ENCODE data around the gene ACACA.
A peak's percentile ranks its signal among the peaks of the same experiment; 100 is the strongest.

The ACACA gene

DNA sequence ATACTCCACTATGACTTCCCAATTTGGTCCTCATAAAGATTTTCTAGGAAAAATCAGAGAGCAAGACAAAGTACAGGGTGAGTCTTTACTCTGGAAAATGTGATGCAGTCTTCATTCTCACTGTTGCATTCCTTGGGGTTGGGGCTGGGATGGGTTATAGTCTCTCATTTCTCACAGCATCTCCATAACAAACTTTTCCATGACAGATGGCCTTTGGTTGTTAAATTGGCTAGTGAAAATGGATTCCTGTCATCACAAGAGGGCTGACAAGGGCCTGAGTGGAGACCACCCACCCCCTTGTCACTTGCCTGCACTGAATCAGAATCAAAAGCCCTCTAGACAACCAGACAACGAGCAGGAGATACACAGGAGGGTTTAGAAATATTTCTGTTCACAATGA, 283.2 kb downstream of the ACACA start:
- no peak overlapping the region for H3K4me3 ChIP-seq (ENCODE audit: low read depth, low read length)
- H3K9me3 ChIP-seq = no peaks in the 10 kb centered on the region
- no peaks in the 10 kb centered on the region for H3K27me3 ChIP-seq
- TF ChIP-seq, protein P1, sequence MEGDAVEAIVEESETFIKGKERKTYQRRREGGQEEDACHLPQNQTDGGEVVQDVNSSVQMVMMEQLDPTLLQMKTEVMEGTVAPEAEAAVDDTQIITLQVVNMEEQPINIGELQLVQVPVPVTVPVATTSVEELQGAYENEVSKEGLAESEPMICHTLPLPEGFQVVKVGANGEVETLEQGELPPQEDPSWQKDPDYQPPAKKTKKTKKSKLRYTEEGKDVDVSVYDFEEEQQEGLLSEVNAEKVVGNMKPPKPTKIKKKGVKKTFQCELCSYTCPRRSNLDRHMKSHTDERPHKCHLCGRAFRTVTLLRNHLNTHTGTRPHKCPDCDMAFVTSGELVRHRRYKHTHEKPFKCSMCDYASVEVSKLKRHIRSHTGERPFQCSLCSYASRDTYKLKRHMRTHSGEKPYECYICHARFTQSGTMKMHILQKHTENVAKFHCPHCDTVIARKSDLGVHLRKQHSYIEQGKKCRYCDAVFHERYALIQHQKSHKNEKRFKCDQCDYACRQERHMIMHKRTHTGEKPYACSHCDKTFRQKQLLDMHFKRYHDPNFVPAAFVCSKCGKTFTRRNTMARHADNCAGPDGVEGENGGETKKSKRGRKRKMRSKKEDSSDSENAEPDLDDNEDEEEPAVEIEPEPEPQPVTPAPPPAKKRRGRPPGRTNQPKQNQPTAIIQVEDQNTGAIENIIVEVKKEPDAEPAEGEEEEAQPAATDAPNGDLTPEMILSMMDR (IDR thresholded peaks at IDR 0.05; ENCODE audit: low read depth, low read length) = no peak
- peaks cover 19% of the 10 kb centered on the region for H3K4me1 ChIP-seq
- DNase-seq = no peak
- peaks cover 70% of the 10 kb centered on the region for H3K36me3 ChIP-seq

DNA sequence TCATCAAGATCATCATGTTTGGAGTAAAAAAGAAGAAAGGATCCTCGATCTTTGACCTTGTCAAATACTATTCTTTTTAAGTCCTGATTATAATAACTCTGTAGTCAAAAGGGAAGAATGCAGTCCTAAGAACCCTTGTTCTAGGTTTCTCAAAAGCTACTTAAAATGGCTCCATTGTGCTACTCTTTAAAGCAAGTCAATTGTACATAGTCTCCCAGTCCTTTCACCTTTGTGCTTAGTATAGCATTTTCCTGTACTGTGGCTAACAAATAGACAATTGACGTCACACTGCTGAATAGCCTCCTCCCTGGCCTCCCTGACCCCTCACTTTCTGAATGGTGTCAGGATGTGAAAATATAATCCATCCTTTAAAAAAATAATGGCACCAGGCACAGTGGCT, 285.0 kb downstream of the ACACA start:
- Histone ChIP-seq H3K4me1 (peaks cover 34% of the 10 kb centered on the region), H3K27me3 (no peaks in the 10 kb centered on the region), H3K36me3 (peaks cover 59% of the 10 kb centered on the region), H3K4me3 (ENCODE audit: low read depth, low read length) (no peak overlapping the region), H3K9me3 (no peaks in the 10 kb centered on the region)
- TF ChIP-seq, protein P1 (IDR thresholded peaks at IDR 0.05; ENCODE audit: low read depth, low read length) = no peak
- no peak for DNase-seq

DNA sequence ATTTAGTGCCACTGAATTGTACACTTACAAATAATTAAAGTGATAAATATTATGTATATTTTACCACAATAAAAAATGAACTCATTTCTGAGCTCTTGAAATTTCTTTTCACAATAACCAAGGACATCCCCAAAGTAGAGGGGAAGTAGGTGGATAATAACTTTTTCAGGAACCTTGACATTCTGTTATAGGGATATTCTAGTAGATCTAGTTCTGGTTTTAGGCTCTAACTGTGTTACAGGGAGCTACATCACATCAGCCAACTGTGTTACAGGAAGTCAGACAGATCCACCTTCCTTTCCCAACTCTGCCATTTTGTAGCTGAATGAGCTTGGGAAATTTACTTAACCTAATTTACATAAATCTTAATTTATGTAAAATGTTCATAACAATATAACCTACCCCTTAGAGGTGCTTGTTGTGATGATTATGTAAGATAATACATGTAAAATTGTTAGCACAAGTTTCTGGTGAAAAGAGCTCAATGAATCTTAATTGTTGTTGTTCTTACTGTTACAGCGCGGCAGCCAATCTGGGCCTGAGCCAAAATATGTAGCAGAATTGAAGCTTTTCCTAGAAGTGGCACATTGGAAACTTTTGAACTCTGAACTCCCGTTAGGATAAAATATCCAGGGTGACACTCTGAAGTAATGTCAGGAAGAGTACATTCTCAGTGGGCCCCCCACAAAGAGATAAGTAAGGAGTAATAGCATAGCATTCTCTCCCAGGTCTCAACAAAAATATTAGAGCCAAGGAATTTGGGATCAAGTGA, 288.1 kb downstream of the ACACA start:
- Histone ChIP-seq H3K9me3 (no peaks in the 10 kb centered on the region), H3K36me3 (peaks cover 41% of the 10 kb centered on the region), H3K27me3 (no peaks in the 10 kb centered on the region), H3K4me3 (ENCODE audit: low read depth, low read length) (no peak overlapping the region), H3K4me1 (peaks cover 24% of the 10 kb centered on the region)
- no peak for DNase-seq
- TF ChIP-seq, protein P1 (IDR thresholded peaks at IDR 0.05; ENCODE audit: low read depth, low read length) = no peak

DNA sequence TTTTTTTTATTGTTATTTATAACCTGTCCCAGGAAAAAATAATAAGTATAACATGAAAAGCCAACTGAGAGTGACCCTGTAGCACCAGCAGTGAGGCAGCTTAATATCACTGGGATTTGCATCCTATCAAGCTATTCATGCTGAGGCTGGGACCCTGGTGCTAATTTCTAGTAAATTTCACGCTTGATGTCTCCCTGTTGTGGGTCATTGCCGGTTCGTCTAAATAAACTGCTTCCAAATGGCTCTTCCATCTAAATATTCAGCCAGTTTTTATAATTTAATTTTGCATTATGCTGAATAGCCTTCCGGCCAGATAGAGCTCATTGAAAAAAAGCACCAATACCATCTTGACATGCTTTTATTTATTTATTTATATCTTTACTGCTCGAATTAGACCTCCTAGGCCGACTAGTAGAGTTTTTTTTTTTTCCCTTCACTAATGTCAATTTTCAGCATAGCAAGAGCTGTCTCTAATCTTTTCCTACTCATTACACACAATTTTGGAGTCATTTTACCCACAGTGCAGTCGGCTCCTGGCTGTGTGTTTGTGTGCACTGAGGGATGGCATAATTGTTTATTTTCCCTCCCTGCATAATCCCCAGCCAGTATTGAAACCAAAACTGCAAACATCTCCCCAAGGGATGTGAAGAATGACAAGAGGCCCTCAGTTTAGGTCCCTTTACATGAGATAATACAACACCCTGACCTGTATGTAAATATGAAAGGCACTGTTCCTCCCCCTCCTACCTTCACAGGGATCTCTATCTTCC, 289.1 kb downstream of the ACACA start:
- no peaks in the 10 kb centered on the region for H3K9me3 ChIP-seq
- H3K27me3 ChIP-seq = no peaks in the 10 kb centered on the region
- peaks cover 24% of the 10 kb centered on the region for H3K4me1 ChIP-seq
- H3K36me3 ChIP-seq = peaks cover 44% of the 10 kb centered on the region
- TF ChIP-seq, protein P1 (IDR thresholded peaks at IDR 0.05; ENCODE audit: low read depth, low read length) = no peak
- DNase-seq = no peak
- H3K4me3 ChIP-seq (ENCODE audit: low read depth, low read length) = peak overlapping the region; percentile 14; the same call in 1 of the 2 replicates

DNA sequence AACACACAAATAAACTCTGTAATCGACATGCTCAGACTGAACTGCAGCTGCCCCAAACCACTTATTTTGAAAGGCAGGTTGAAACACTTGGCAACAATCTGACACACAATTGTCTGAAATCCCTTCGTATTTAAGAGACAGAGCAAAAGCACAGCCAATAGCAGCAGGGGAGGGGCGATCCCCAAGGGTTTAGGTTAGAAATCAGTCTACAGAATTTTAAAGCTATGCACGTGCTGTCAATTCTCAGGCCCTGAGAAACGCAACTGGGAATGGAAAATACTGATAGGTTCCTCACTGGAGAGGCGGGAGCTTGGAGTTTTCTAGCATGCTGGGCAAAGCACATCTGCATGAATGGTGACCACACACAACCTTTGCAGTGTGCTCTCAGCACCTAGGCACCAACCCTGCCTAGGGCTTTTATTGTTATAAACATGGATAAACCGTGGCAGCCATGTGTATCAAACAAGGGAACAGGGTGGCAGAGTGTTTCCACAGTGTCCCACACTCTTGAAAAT, 289.9 kb downstream of the ACACA start:
- no peak overlapping the region for H3K4me3 ChIP-seq (ENCODE audit: low read depth, low read length)
- no peaks in the 10 kb centered on the region for H3K9me3 ChIP-seq
- DNase-seq = no peak
- H3K27me3 ChIP-seq = no peaks in the 10 kb centered on the region
- peaks cover 44% of the 10 kb centered on the region for H3K36me3 ChIP-seq
- TF ChIP-seq, protein P1 (IDR thresholded peaks at IDR 0.05; ENCODE audit: low read depth, low read length) = no peak
- H3K4me1 ChIP-seq = peaks cover 27% of the 10 kb centered on the region

All from BE2C (cell line).